HepG2 (cell line): ENCODE measurements around the gene IL15. TPM values are rescaled to one million over a fixed set of nuclear protein-coding genes. Genes with fewer than 3 reads are reported as not detected.

Experiments
- ATAC-seq: fragments of 200-7000 bp; cut with Tn5 transposase; 3 replicates; pipeline ENCODE4 v1.9.1; 2020; ENCODE audit warnings: mild to moderate bottlenecking, moderate library complexity
- BruUV-seq: library from RNA; stranded (reverse); fragments of 400-500 nt; replicated peaks from 2 replicates; lab custom pipeline; 2021; lab: Mats Ljungman, UMichigan
- CTCF ChIA-PET: fragments of 300-600 bp; formaldehyde crosslinking; extraction: SDS; loops from one replicate; lab custom pipeline; 2021; ENCODE audit warnings: low total read pairs, inconsistent platforms, low intra/inter-chr PET ratio; lab: Yijun Ruan, JAX
- POLR2A ChIA-PET: fragments of 350-600 bp; sonication (Branson Sonifier 250); formaldehyde crosslinking; loops from one replicate; lab custom pipeline; 2020; ENCODE audit warnings: antibody characterized with exemption, inconsistent platforms; lab: Yijun Ruan, JAX
- DNase-seq: peaks from one replicate; pipeline ENCODE4 v3.0.0-alpha.2; 2015; ENCODE audit warnings: low spot score
- FAIRE-seq: peaks from 3 replicates; lab custom pipeline; 2011; peaks lifted over from hg19 to GRCh38; lab: Jason Lieb, UNC
- H2AFZ ChIP-seq: one replicate; pipeline ENCODE4 v1.6.1; 2011; ENCODE audit warnings: low read length, inconsistent platforms
- H3K27ac ChIP-seq: fragments of 300-600 bp; 3 replicates; pipeline ENCODE4 v1.8.0; 2011; ENCODE audit warnings: mixed run types, mild to moderate bottlenecking, mixed read lengths, low read length, inconsistent platforms; ENCODE audit not compliant: insufficient read depth; ENCODE audit errors: extremely low read length
- H3K27me3 ChIP-seq, 2 experiments: fragments of 200-600 bp in 1 of 2; 2 replicates in 1 of 2; 3 replicates in 1 of 2; pipeline versions ENCODE4 v1.6.0 to v1.8.0; 2011; ENCODE audit warnings: low read length in 2 of 2, mild to moderate bottlenecking in 2 of 2, moderate library complexity in 2 of 2, inconsistent platforms in 1 of 2; ENCODE audit not compliant: insufficient read depth in 2 of 2, control insufficient read depth in 1 of 2
- H3K36me3 ChIP-seq, 2 experiments: fragments of 200-600 bp in 1 of 2; replicated peaks in 1 of 2; 2 replicates in 1 of 2; 3 replicates in 1 of 2; pipeline versions ENCODE4 v1.5.1 to v1.8.0; 2011; ENCODE audit warnings: low read length in 2 of 2, inconsistent platforms in 1 of 2; ENCODE audit not compliant: insufficient read depth in 2 of 2, control insufficient read depth in 1 of 2
- H3K4me1 ChIP-seq: 2 replicates; pipeline ENCODE4 v1.5.1; 2012; ENCODE audit warnings: low read length, inconsistent platforms; ENCODE audit not compliant: insufficient read depth
- H3K4me2 ChIP-seq: 2 replicates; pipeline ENCODE4 v1.6.0; 2011; ENCODE audit warnings: low read depth, low read length, inconsistent platforms
- H3K4me3 ChIP-seq, 3 experiments: fragments of 200-600 bp in 1 of 3; sonication (generic), shearing (Covaris generic) in 1 of 3; replicated peaks in 1 of 3; 2 replicates each; pipeline ENCODE4 v1.5.1; 2011 to 2016; ENCODE audit warnings: low read length in 3 of 3, inconsistent platforms in 2 of 3, low read depth in 2 of 3, mild to moderate bottlenecking in 2 of 3, control low read depth in 1 of 3, mixed read lengths in 1 of 3; ENCODE audit not compliant: insufficient read depth in 1 of 3
- H3K79me2 ChIP-seq: one replicate; pipeline ENCODE4 v1.6.1; 2011; ENCODE audit warnings: low read length, inconsistent platforms; ENCODE audit not compliant: insufficient read depth
- H3K9ac ChIP-seq: 2 replicates; pipeline ENCODE4 v1.6.0; 2011; ENCODE audit warnings: mild to moderate bottlenecking, low read depth, low read length, inconsistent platforms; ENCODE audit not compliant: insufficient read depth
- H3K9me3 ChIP-seq: 2 replicates; pipeline ENCODE4 v1.5.1; 2012; ENCODE audit warnings: mild to moderate bottlenecking, low read length
- H4K20me1 ChIP-seq: 2 replicates; pipeline ENCODE4 v1.6.0; 2011; ENCODE audit warnings: inconsistent platforms, mild to moderate bottlenecking, low read length, moderate library complexity; ENCODE audit not compliant: insufficient read depth
- CHD2 ChIP-seq: IDR thresholded peaks from 2 replicates; pipeline ENCODE4 v1.6.1; 2011; ENCODE audit warnings: low read depth, low read length, improper control_type of control experiment
- FLYWCH1 ChIP-seq: sonication (generic); formaldehyde crosslinking; IDR thresholded peaks from 2 replicates; pipeline ENCODE4 v1.8.1; 2023; ENCODE audit warnings: mild to moderate bottlenecking, missing genetic modification reagents
- FOXC1 ChIP-seq: sonication (generic); formaldehyde crosslinking; IDR thresholded peaks from 2 replicates; pipeline ENCODE4 v1.8.0; 2022; ENCODE audit warnings: mild to moderate bottlenecking, missing genetic modification reagents, borderline replicate concordance
- GPBP1L1 ChIP-seq: sonication (generic); formaldehyde crosslinking; IDR thresholded peaks from 2 replicates; pipeline ENCODE4 v1.5.0; 2020; ENCODE audit warnings: mild to moderate bottlenecking, missing genetic modification reagents
- MXD4 ChIP-seq: IDR thresholded peaks from 2 replicates; pipeline ENCODE4 v1.6.1; 2016; ENCODE audit warnings: mild to moderate bottlenecking, missing biosample characterization, missing genetic modification reagents
- RBM22 ChIP-seq: fragments of 200-400 bp; formaldehyde crosslinking; optimal IDR thresholded peaks from 2 replicates; pipeline ENCODE3; 2017; ENCODE audit warnings: mild to moderate bottlenecking, low read length, moderate library complexity
- SP1 ChIP-seq, 2 experiments: fragments of 450-650 bp in 1 of 2; sonication (generic) in 1 of 2; formaldehyde crosslinking in 1 of 2; IDR thresholded peaks; 2 replicates each; pipeline versions ENCODE4 v1.4.0 to v1.6.1; 2016 to 2020; ENCODE audit warnings: missing genetic modification reagents in 1 of 2
- TEAD3 ChIP-seq: optimal IDR thresholded peaks from 2 replicates; pipeline ENCODE3; 2016; ENCODE audit warnings: borderline replicate concordance
- ZBTB8A ChIP-seq: sonication (generic); formaldehyde crosslinking; IDR thresholded peaks from 2 replicates; pipeline ENCODE4 v1.4.0; 2020; ENCODE audit warnings: mild to moderate bottlenecking, low read depth, missing genetic modification reagents, borderline replicate concordance
- ZNF143 ChIP-seq: sonication (generic); formaldehyde crosslinking; IDR thresholded peaks from 2 replicates; pipeline ENCODE4 v1.4.0; 2020; ENCODE audit warnings: missing genetic modification reagents
- ZNF276 ChIP-seq: sonication (generic); formaldehyde crosslinking; IDR thresholded peaks from 2 replicates; pipeline ENCODE4 v1.4.0; 2020; ENCODE audit warnings: mild to moderate bottlenecking, low read depth, missing genetic modification reagents
- ZNF354B ChIP-seq: sonication (generic); formaldehyde crosslinking; IDR thresholded peaks from 2 replicates; pipeline ENCODE4 v1.8.0; 2022; ENCODE audit warnings: mild to moderate bottlenecking, missing genetic modification reagents
- ZNF468 ChIP-seq: sonication (generic); formaldehyde crosslinking; IDR thresholded peaks from 2 replicates; pipeline ENCODE4 v1.8.0; 2022; ENCODE audit warnings: mild to moderate bottlenecking, moderate library complexity, missing genetic modification reagents
- ZNF496 ChIP-seq: sonication (generic); formaldehyde crosslinking; IDR thresholded peaks from 2 replicates; pipeline ENCODE4 v1.8.1; 2023; ENCODE audit warnings: mild to moderate bottlenecking, moderate library complexity, missing genetic modification reagents; ENCODE audit not compliant: insufficient replicate concordance
- ZSCAN22 ChIP-seq: sonication (generic); formaldehyde crosslinking; IDR thresholded peaks from 2 replicates; pipeline ENCODE4 v1.4.0; 2020; ENCODE audit warnings: mild to moderate bottlenecking, missing genetic modification reagents
- WGBS: methylation state at CpG from one replicate; pipeline ENCODE4 v1.1.6; 2017; ENCODE audit warnings: low lambda C conversion rate; 5-methylcytosine and 5-hydroxymethylcytosine counted together
- in situ Hi-C: cut with HindIII; loops from 2 replicates; pipeline ENCODE4 v1.10.0; 2017; ENCODE audit warnings: low pct_unique_long_range_greater_than_20kb; ENCODE audit not compliant: extremely low pct_ligation_motif_present
- intact Hi-C: fragments of 100-400 bp; cut with micrococcal nuclease; formaldehyde crosslinking; loops from one replicate; pipeline ENCODE4 v1.10.0; 2022; ENCODE audit not compliant: unreplicated experiment
- polyA plus RNA-seq, 8 experiments: library from polyadenylated mRNA; depleted of rRNA in 3 of 8; stranded (reverse) in 7 of 8; unstranded in 1 of 8; fragments of >200 nt; fragmentation: Illumina TruSeq in 4 of 8; extraction: Trizol in 4 of 8; gene quantifications; 2 replicates each; pipeline versions ENCODE4 v1.2.1 to v1.2.3, GENCODE V29; 2011 to 2016; ENCODE audit warnings: low read depth in 4 of 8, missing spikeins in 1 of 8, mixed read lengths in 1 of 8; ENCODE audit not compliant: insufficient read depth in 1 of 8
- total RNA-seq, 5 experiments: library from RNA; depleted of rRNA; stranded (reverse); fragments of >200 nt; fragmentation: Illumina TruSeq; extraction: Trizol; gene quantifications; 2 replicates each; pipeline ENCODE4 v1.2.3, GENCODE V29; 2016; ENCODE audit warnings: low read depth in 1 of 5
- TF ChIP-seq, protein P1 (sequence below): sonication (generic); formaldehyde crosslinking; conservative IDR thresholded peaks from 2 replicates; pipeline ENCODE4 v1.8.0; 2022; ENCODE audit warnings: mild to moderate bottlenecking, moderate library complexity, missing genetic modification reagents

Gene IL15
- total and polyA plus RNA-seq, 2 of the 13 experiments (the other 11 are each of a cell fraction or from before 2014, with no cell fraction given), result 0.12 to 0.24 TPM

DNA sequence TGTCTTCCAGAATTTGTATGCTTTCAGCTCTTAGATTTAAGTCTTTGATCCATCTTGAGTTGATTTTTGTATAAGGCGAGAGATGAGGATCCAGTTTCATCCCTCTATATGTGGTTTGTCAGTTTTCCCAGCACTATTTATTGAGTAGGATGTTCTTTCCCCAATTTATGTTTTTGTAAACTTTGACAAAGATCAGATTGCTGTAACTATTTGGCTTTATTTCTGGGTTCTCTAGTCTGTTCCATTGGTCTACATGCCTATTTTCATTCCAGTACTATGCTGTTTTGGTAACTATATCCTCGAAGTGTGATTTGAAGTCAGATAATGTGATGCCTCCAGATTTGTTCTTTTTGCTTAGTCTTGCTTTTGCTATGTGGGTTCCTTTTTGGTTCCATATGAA lies 60.7 kb downstream of the IL15 start (continued):
- TF ChIP-seq ZNF276 (CRISPR knock-in tag) (no peak), ZSCAN22 (CRISPR knock-in tag) (no peak)

DNA sequence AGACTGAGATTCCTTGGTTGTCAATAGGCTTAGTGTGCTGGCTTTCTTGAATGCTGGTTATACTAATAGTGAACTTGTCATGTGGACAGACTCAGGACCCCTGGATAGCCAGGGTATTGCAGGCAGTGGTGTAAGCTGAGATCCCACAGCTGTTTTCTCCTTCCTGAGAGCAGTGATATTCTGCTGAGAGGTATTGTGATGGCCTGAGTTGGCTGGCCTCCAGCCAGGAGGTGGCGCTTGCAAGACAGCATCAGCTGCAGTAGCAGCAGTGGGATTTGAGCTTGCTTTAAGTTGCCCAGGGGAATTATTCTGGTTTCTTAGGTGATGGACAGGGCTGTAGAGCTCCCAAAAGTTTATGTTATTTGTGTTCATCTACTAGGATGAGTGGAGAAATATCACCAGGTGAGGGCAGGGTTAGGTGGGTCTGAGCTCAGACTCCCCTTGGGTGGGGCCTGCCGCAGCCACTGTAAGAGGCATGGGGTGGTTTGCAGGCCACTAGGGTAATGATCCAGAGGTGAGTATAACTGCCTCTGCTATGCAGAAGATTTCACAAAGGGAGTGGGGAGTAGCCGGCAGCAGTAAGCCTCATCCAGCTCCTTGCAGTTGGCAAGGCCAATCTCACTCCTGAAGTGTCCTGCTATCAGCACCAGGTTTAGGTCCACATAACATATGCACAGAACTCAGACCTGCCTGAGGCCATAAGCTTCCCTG lies 66.2 kb downstream of the IL15 start:
- no peak overlapping the region for H3K9ac ChIP-seq
- H3K4me2 ChIP-seq, result no peak overlapping the region
- FAIRE-seq, result no peak
- H3K9me3 ChIP-seq, result peaks cover 7% of the 10 kb centered on the region; the same call in 1 of the 2 replicates
- H2AFZ ChIP-seq, result no peak overlapping the region
- H3K79me2 ChIP-seq, result no peaks in the 10 kb centered on the region
- H3K36me3 ChIP-seq, result no peaks in the 10 kb centered on the region
- H3K27ac ChIP-seq, result no peak overlapping the region
- POLR2A ChIA-PET, result no interaction called here
- WGBS, result 88% methylated on average over 1 of the region's 3 CpGs
- no peaks in the 10 kb centered on the region for H3K4me1 ChIP-seq
- CTCF ChIA-PET, result no interaction called here
- no peaks in the 10 kb centered on the region for H3K27me3 ChIP-seq
- no peak for DNase-seq
- no peaks in the 10 kb centered on the region for H4K20me1 ChIP-seq
- intact Hi-C loops (no loop called here), in situ Hi-C loops (no loop called here)
- no TSS peak for BruUV-seq
- TF ChIP-seq FLYWCH1 (CRISPR knock-in tag) (no peak), ZNF496 (CRISPR knock-in tag) (no peak), GPBP1L1 (CRISPR knock-in tag) (no peak), FOXC1 (CRISPR knock-in tag) (no peak), TEAD3 (CRISPR knock-in tag) (no peak), ZNF354B (CRISPR knock-in tag) (no peak), RBM22 (no peak), ZNF468 (no peak), ZNF143 (CRISPR knock-in tag) (no peak), CHD2 (no peak), MXD4 (no peak), ZBTB8A (CRISPR knock-in tag) (no peak), SP1 (IDR thresholded peaks at IDR 0.05) (no peak), SP1 (CRISPR knock-in tag; IDR thresholded peaks at IDR 0.05) (no peak)
- TF ChIP-seq, protein P1, sequence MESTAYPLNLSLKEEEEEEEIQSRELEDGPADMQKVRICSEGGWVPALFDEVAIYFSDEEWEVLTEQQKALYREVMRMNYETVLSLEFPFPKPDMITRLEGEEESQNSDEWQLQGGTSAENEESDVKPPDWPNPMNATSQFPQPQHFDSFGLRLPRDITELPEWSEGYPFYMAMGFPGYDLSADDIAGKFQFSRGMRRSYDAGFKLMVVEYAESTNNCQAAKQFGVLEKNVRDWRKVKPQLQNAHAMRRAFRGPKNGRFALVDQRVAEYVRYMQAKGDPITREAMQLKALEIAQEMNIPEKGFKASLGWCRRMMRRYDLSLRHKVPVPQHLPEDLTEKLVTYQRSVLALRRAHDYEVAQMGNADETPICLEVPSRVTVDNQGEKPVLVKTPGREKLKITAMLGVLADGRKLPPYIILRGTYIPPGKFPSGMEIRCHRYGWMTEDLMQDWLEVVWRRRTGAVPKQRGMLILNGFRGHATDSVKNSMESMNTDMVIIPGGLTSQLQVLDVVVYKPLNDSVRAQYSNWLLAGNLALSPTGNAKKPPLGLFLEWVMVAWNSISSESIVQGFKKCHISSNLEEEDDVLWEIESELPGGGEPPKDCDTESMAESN (CRISPR knock-in tag), result no peak
- no peak; the same call in 2 of the 3 replicates for ATAC-seq
- no peak overlapping the region for H3K4me3 ChIP-seq
